HG02970 (cell line): Measurements from ENCODE around the gene EPAS1.

Source experiments
- ATAC-seq: cut with Tn5 transposase; IDR thresholded peaks from one replicate; pipeline ENCODE4 v1.9.1; 2021; ENCODE audit warnings: mild to moderate bottlenecking, moderate library complexity, moderate number of reproducible peaks; ENCODE audit not compliant: unreplicated experiment, low FRiP score

EPAS1 gene

GRCh38 chr2:46358713-46359112 lies 61.5 kb downstream of the EPAS1 start:
- no peak for ATAC-seq

DNA sequence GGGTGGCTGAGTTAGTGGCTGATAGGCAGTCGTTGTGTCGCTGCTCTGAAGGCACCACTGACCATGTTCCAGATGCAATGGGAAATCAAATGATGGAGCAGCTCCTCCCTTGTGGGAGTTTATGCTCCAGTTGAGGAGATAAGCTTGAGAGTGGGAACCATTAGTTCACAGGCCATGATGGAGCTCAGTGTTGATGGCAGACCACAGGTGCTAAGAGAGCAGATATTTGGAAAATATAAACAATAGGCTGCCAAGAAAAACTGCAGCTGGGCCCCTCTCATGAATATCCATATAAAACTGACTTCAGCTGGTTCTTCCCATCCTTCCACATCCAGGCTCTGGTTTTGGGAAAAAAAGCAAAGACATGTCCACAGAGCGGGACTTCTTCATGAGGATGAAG lies 63.1 kb downstream of the EPAS1 start:
- no peak for ATAC-seq

- no peak for ATAC-seq
Measured at GRCh38 chr2:46361920-46362666, 64.9 kb downstream of the EPAS1 start.

DNA sequence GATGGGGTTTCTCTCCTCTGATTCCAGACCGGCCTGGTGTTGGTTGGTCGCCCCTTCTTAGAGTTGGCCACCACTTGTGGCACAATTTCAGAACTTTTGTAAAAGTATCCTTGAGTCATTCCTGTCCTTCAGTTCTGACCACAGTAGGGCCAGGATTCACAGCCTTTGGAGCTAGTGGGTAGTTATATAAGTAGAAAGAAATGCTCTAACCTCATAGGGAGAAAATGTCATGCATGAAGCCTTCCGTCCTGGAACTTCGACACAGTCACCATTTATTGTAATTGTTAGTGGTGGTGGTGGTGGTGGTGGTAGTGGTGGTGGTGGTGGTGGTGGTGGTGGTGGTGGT lies 65.4 kb downstream of the EPAS1 start:
- no peak for ATAC-seq

DNA sequence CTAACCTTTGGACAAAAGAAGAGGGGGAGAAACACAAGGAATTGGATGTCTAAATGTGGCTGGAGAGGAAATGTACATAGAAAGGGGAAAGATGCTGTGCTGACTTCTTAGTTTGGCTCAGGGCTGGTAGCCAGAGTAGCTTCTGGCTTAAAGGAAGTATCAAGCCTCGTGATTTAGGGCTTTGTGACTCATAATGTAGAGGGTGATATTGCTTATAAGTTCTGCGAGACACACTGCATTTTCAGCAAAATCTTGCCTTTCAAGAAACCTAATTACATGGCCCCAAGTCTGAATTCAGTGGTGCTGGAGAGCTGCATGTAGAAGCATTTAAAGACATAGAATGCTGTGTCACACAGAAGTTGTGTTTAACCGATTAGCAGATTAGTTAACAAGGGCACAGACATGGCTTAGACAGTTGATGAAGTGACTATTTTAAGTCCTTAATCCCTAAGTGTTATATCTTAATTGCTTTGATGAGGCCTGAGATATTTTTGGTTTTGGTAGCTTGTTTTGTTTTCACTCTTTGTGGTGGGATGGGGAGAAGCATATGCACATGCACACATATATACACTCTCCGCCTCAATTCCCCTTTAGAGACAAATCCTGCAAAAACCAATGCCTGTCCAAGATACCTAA lies 66.4 kb downstream of the EPAS1 start:
- no peak for ATAC-seq

- ATAC-seq, result no peak
Measured at GRCh38 chr2:46364797-46365457, 67.7 kb downstream of the EPAS1 start.

DNA sequence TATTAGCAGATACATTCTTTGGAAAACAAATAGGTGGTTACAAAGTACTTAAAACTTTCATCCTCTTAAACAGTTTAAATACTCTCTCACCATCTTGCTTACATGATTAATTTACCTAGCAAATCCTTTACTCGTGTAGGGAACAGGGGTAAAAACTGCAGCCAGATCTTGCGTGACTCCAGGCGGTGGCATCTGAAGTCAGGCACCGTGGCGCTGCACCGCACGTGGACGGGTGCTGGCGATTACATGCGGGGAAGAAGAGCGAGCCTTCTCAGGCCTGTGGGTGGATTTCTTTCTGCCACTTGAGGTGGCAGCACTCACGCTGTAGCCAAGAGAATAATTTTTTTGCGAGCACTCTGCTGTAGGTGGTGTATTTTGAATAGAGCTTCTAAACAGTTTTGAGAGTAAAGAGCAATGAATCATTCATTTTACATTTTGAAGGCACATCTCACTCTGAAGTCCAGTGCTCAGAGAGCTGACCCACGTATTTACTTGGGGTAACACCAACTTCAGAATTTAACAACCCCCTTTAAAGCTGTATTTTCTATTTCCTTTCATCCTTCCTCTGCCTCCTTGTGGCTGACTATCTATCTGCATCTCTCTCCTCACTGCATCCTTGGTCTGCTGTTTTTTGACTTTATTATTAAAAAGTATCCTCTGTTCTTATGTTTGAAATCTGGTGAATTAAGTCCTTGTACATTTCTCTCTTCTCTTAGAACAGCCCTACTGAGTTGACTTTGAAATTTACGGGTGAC lies 68.9 kb downstream of the EPAS1 start:
- no peak for ATAC-seq

DNA sequence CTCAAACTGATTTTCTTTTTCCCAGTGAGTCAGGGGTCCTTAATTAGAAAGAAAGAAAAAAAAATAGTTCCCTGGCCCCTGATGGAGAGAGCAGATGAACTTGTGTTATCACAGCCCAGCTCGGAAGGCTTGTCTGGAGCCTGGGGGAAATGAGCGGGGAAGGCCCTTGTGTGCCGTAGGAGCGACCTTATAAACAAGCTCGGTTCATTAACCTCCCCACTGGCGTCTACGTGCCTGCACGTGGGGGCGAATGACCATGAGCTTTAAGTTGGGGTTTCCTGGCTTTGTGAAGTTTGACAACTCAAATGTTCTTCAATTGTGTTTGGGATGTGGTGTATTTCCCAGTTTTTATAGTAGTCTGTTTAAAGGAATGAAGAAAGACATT lies 69.5 kb downstream of the EPAS1 start:
- ATAC-seq, result no peak

GRCh38 chr2:46367286-46367685 lies 70.1 kb downstream of the EPAS1 start:
- no peak for ATAC-seq

GRCh38 chr2:46368401-46368800 lies 71.2 kb downstream of the EPAS1 start:
- ATAC-seq, result no peak

- no peak for ATAC-seq
Measured at GRCh38 chr2:46369783-46370182, 72.6 kb downstream of the EPAS1 start.

DNA sequence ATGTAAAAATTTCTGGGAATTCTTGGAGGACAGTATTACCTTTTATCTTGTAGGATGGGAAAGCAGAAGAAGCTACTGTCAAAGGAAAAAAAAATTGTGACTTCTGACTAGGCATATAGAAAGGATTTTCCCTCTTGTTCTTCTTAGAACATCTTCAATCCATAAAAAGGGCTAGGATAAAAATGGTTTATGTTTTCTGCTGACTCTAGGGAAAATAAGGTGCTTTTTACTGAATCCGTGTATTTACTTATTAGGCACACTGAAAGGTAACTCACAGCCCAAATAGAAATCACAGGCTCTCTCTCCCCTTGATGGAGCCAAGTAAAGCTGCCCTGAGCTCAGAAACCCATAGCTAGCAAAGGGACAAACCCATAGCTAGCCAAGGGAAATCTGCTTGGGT lies 74.6 kb downstream of the EPAS1 start:
- ATAC-seq, result no peak

GRCh38 chr2:46372475-46372874 lies 75.3 kb downstream of the EPAS1 start:
- ATAC-seq, result no peak

DNA sequence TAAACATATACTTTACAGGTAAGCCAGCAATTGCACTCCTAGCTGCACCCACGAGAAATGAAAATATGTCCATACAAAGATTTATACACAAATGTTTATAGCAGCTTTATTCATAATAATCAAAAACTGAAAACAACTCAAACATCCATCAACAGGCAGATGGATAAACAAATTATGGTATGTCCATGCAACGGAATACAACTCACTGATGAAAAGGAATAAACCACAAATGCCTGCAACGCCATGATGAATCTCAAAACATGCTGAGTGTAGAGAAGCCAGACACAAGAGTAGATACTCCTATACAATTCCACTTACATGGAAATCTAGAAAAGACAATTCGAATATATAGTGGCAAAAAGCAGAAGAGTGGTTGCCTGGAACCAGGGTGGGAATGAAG lies 76.0 kb downstream of the EPAS1 start:
- ATAC-seq, result no peak

GRCh38 chr2:46375566-46376125 lies 78.4 kb downstream of the EPAS1 start:
- ATAC-seq, result no peak

- ATAC-seq, result no peak
Measured at GRCh38 chr2:46376586-46376985, 79.4 kb downstream of the EPAS1 start.

DNA sequence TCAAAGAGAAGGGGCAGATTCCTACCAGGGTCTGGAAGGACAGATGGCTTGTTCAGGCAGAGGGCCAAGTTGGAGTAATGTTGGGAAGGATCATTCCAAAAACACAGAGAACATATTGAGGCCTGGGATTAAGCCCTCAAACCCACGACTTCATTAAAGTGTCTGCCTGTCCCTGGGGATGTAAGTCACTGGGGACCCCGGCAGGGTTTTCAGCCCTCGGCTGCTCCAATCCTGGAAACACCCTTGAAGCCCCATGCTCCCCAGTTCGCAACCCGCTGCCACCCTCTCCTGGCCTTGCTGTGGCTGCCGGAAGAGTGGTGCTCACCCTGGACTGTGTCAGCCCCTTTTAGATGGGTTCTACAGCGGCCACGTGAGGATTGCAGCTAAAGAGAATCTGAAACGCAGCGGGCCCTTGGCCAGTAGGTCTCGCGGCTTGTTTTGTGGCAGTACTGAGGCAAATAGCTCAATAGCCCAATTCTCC lies 79.9 kb downstream of the EPAS1 start:
- no peak for ATAC-seq

- ATAC-seq, result no peak
Measured at GRCh38 chr2:46377666-46378560, 80.7 kb downstream of the EPAS1 start.

- no peak for ATAC-seq
Measured at GRCh38 chr2:46378616-46379015, 81.4 kb downstream of the EPAS1 start.
